HepG2 (cell line): Measurements from ENCODE around the gene ZDHHC3. TPM values are rescaled to one million over a fixed set of nuclear protein-coding genes. Genes with fewer than 3 reads are reported as not detected.

Experiments
- ATAC-seq: fragments of 200-7000 bp; cut with Tn5 transposase; 3 replicates; pipeline ENCODE4 v1.9.1; 2020; ENCODE audit warnings: mild to moderate bottlenecking, moderate library complexity
- BruUV-seq: library from RNA; stranded (reverse); fragments of 400-500 nt; replicated peaks from 2 replicates; lab custom pipeline; 2021; lab: Mats Ljungman, UMichigan
- CTCF ChIA-PET: fragments of 300-600 bp; formaldehyde crosslinking; extraction: SDS; loops from one replicate; lab custom pipeline; 2021; ENCODE audit warnings: low total read pairs, inconsistent platforms, low intra/inter-chr PET ratio; lab: Yijun Ruan, JAX
- POLR2A ChIA-PET: fragments of 350-600 bp; sonication (Branson Sonifier 250); formaldehyde crosslinking; loops from one replicate; lab custom pipeline; 2020; ENCODE audit warnings: antibody characterized with exemption, inconsistent platforms; lab: Yijun Ruan, JAX
- DNase-seq: peaks from one replicate; pipeline ENCODE4 v3.0.0-alpha.2; 2015; ENCODE audit warnings: low spot score
- FAIRE-seq: peaks from 3 replicates; lab custom pipeline; 2011; peaks lifted over from hg19 to GRCh38; lab: Jason Lieb, UNC
- H2AFZ ChIP-seq: one replicate; pipeline ENCODE4 v1.6.1; 2011; ENCODE audit warnings: low read length, inconsistent platforms
- H3K27ac ChIP-seq: fragments of 300-600 bp; 3 replicates; pipeline ENCODE4 v1.8.0; 2011; ENCODE audit warnings: mixed run types, mild to moderate bottlenecking, mixed read lengths, low read length, inconsistent platforms; ENCODE audit not compliant: insufficient read depth; ENCODE audit errors: extremely low read length
- H3K27me3 ChIP-seq, 2 experiments: fragments of 200-600 bp in 1 of 2; 2 replicates in 1 of 2; 3 replicates in 1 of 2; pipeline versions ENCODE4 v1.6.0 to v1.8.0; 2011; ENCODE audit warnings: low read length in 2 of 2, mild to moderate bottlenecking in 2 of 2, moderate library complexity in 2 of 2, inconsistent platforms in 1 of 2; ENCODE audit not compliant: insufficient read depth in 2 of 2, control insufficient read depth in 1 of 2
- H3K36me3 ChIP-seq, 2 experiments: fragments of 200-600 bp in 1 of 2; replicated peaks in 1 of 2; 2 replicates in 1 of 2; 3 replicates in 1 of 2; pipeline versions ENCODE4 v1.5.1 to v1.8.0; 2011; ENCODE audit warnings: low read length in 2 of 2, inconsistent platforms in 1 of 2; ENCODE audit not compliant: insufficient read depth in 2 of 2, control insufficient read depth in 1 of 2
- H3K4me1 ChIP-seq: 2 replicates; pipeline ENCODE4 v1.5.1; 2012; ENCODE audit warnings: low read length, inconsistent platforms; ENCODE audit not compliant: insufficient read depth
- H3K4me2 ChIP-seq: 2 replicates; pipeline ENCODE4 v1.6.0; 2011; ENCODE audit warnings: low read depth, low read length, inconsistent platforms
- H3K4me3 ChIP-seq, 3 experiments: fragments of 200-600 bp in 1 of 3; sonication (generic), shearing (Covaris generic) in 1 of 3; replicated peaks in 1 of 3; 2 replicates each; pipeline ENCODE4 v1.5.1; 2011 to 2016; ENCODE audit warnings: low read length in 3 of 3, inconsistent platforms in 2 of 3, low read depth in 2 of 3, mild to moderate bottlenecking in 2 of 3, control low read depth in 1 of 3, mixed read lengths in 1 of 3; ENCODE audit not compliant: insufficient read depth in 1 of 3
- H3K79me2 ChIP-seq: one replicate; pipeline ENCODE4 v1.6.1; 2011; ENCODE audit warnings: low read length, inconsistent platforms; ENCODE audit not compliant: insufficient read depth
- H3K9ac ChIP-seq: 2 replicates; pipeline ENCODE4 v1.6.0; 2011; ENCODE audit warnings: mild to moderate bottlenecking, low read depth, low read length, inconsistent platforms; ENCODE audit not compliant: insufficient read depth
- H3K9me3 ChIP-seq: 2 replicates; pipeline ENCODE4 v1.5.1; 2012; ENCODE audit warnings: mild to moderate bottlenecking, low read length
- H4K20me1 ChIP-seq: 2 replicates; pipeline ENCODE4 v1.6.0; 2011; ENCODE audit warnings: inconsistent platforms, mild to moderate bottlenecking, low read length, moderate library complexity; ENCODE audit not compliant: insufficient read depth
- AGO2 ChIP-seq: fragments of 200-400 bp; formaldehyde crosslinking; optimal IDR thresholded peaks from 2 replicates; pipeline ENCODE3; 2017; ENCODE audit warnings: mild to moderate bottlenecking, low read depth, low read length, moderate library complexity
- CHD2 ChIP-seq: IDR thresholded peaks from 2 replicates; pipeline ENCODE4 v1.6.1; 2011; ENCODE audit warnings: low read depth, low read length, improper control_type of control experiment
- KDM5B ChIP-seq: sonication (generic); formaldehyde crosslinking; IDR thresholded peaks from 2 replicates; pipeline ENCODE4 v1.4.0; 2020; ENCODE audit warnings: missing genetic modification reagents, mild to moderate bottlenecking, borderline replicate concordance
- UBTF ChIP-seq: sonication (generic); formaldehyde crosslinking; IDR thresholded peaks from 2 replicates; pipeline ENCODE4 v1.4.0; 2020; ENCODE audit warnings: mild to moderate bottlenecking, missing genetic modification reagents
- ZNF431 ChIP-seq: sonication (generic); formaldehyde crosslinking; IDR thresholded peaks from 2 replicates; pipeline ENCODE4 v1.9.0; 2022; ENCODE audit warnings: missing genetic modification reagents, low read depth, mild to moderate bottlenecking, borderline replicate concordance
- ZNF572 ChIP-seq: sonication (generic); formaldehyde crosslinking; IDR thresholded peaks from 2 replicates; pipeline ENCODE4 v1.5.1; 2020; ENCODE audit warnings: mild to moderate bottlenecking, missing genetic modification reagents
- ZNF607 ChIP-seq: sonication (generic); formaldehyde crosslinking; IDR thresholded peaks from 2 replicates; pipeline ENCODE4 v1.5.1; 2020; ENCODE audit warnings: missing genetic modification reagents, mild to moderate bottlenecking, borderline replicate concordance
- WGBS: methylation state at CpG from one replicate; pipeline ENCODE4 v1.1.6; 2017; ENCODE audit warnings: low lambda C conversion rate; 5-methylcytosine and 5-hydroxymethylcytosine counted together
- in situ Hi-C: cut with HindIII; loops from 2 replicates; pipeline ENCODE4 v1.10.0; 2017; ENCODE audit warnings: low pct_unique_long_range_greater_than_20kb; ENCODE audit not compliant: extremely low pct_ligation_motif_present
- intact Hi-C: fragments of 100-400 bp; cut with micrococcal nuclease; formaldehyde crosslinking; loops from one replicate; pipeline ENCODE4 v1.10.0; 2022; ENCODE audit not compliant: unreplicated experiment
- polyA plus RNA-seq, 8 experiments: library from polyadenylated mRNA; depleted of rRNA in 3 of 8; stranded (reverse) in 7 of 8; unstranded in 1 of 8; fragments of >200 nt; fragmentation: Illumina TruSeq in 4 of 8; extraction: Trizol in 4 of 8; gene quantifications; 2 replicates each; pipeline versions ENCODE4 v1.2.1 to v1.2.3, GENCODE V29; 2011 to 2016; ENCODE audit warnings: low read depth in 4 of 8, missing spikeins in 1 of 8, mixed read lengths in 1 of 8; ENCODE audit not compliant: insufficient read depth in 1 of 8
- total RNA-seq, 5 experiments: library from RNA; depleted of rRNA; stranded (reverse); fragments of >200 nt; fragmentation: Illumina TruSeq; extraction: Trizol; gene quantifications; 2 replicates each; pipeline ENCODE4 v1.2.3, GENCODE V29; 2016; ENCODE audit warnings: low read depth in 1 of 5

Gene ZDHHC3
- total and polyA plus RNA-seq, 2 of the 13 experiments (the other 11 are each of a cell fraction or from before 2014, with no cell fraction given), result 44.1 to 65.7 TPM

- peak; percentile 21; the same call in 1 of the 3 replicates for ATAC-seq
- no peak for FAIRE-seq
- no TSS peak for BruUV-seq
- Histone ChIP-seq H3K4me1 (no peaks in the 10 kb centered on the region), H3K27me3 (no peaks in the 10 kb centered on the region), H3K4me2 (no peak overlapping the region), H2AFZ (no peak overlapping the region), H3K79me2 (no peaks in the 10 kb centered on the region), H3K36me3 (no peaks in the 10 kb centered on the region; a peak in 1 of 5 replicates), H3K9ac (no peak overlapping the region), H4K20me1 (no peaks in the 10 kb centered on the region), H3K4me3 (no peak overlapping the region), H3K9me3 (no peaks in the 10 kb centered on the region), H3K27ac (no peak overlapping the region)
- in situ Hi-C loops, result no loop called here
- no peak for DNase-seq
- ChIA-PET POLR2A (no interaction called here), CTCF (no interaction called here)
- no peak for TF ChIP-seq AGO2
- intact Hi-C loops, result no loop called here
- WGBS, result 75% methylated on average over 12 of the region's 12 CpGs
Measured at GRCh38 chr3:45021524-45022297, 45.7 kb upstream of the ZDHHC3 start.

- ChIA-PET CTCF (no interaction called here), POLR2A (no interaction called here)
- Histone ChIP-seq H3K4me2 (no peak overlapping the region), H4K20me1 (no peaks in the 10 kb centered on the region), H3K4me1 (no peaks in the 10 kb centered on the region), H3K27me3 (no peaks in the 10 kb centered on the region), H3K4me3 (no peak overlapping the region), H3K36me3 (no peaks in the 10 kb centered on the region; a peak in 1 of 5 replicates), H3K27ac (no peak overlapping the region), H3K9ac (no peak overlapping the region), H2AFZ (no peak overlapping the region), H3K79me2 (no peaks in the 10 kb centered on the region), H3K9me3 (no peaks in the 10 kb centered on the region)
- BruUV-seq, result no TSS peak
- 85% methylated on average over 8 of the region's 8 CpGs for WGBS
- FAIRE-seq (no peak), DNase-seq (no peak), ATAC-seq (no peak)
- in situ Hi-C loops (no loop called here), intact Hi-C loops (no loop called here)
- TF ChIP-seq ZNF572 (no peak), KDM5B (no peak), UBTF (CRISPR knock-in tag) (no peak), ZNF431 (CRISPR knock-in tag) (no peak), CHD2 (no peak), ZNF607 (CRISPR knock-in tag) (no peak)
Measured at GRCh38 chr3:45020534-45020933, 44.6 kb upstream of the ZDHHC3 start.
